GM13976 (cell line): ENCODE measurements around the gene ANKRD62.

ENCODE experiments used
- DNase-seq: peaks from one replicate; pipeline ENCODE4 v3.0.0; 2012; ENCODE audit warnings: low spot score
- CTCF ChIP-seq: IDR thresholded peaks from 2 replicates; pipeline ENCODE4 v1.5.1; 2012; ENCODE audit warnings: borderline replicate concordance, mild to moderate bottlenecking; ENCODE audit not compliant: insufficient read depth; ENCODE audit errors: extremely low read depth, missing control alignments, control extremely low read depth
- in situ Hi-C: fragments of 300-500 bp; cut with MboI; formaldehyde crosslinking; loops from one replicate; pipeline ENCODE4 v1.12.0; 2022; ENCODE audit warnings: low sequenced_read_pairs, mixed read lengths, inconsistent platforms; ENCODE audit not compliant: unreplicated experiment

ANKRD62 gene

GRCh38 chr18:12154361-12154760 lies 60.7 kb downstream of the ANKRD62 start:
- TF ChIP-seq CTCF = no peak
- no peak for DNase-seq
- in situ Hi-C loops = no loop called here

DNA sequence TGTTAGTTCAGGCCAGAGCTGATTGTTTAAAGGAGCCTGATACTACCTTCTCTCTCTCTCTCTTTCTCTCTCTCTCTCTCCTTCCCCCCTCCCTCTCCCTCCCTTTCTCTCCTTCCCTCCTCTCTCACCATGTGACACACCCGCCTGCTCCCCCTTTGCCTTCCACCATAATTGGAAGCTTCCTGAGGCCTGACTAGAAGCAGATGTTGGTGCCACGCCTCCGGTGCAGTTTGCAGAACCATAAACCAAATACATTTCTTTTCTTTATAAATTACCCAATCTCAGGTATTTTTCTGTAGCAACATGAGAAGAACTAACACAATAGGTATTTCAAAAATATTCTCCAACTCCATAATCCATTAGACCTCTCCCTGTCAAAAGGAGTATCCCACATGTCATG lies 62.4 kb downstream of the ANKRD62 start:
- TF ChIP-seq CTCF = no peak
- DNase-seq = no peak
- in situ Hi-C loops = no loop called here

- no peak for DNase-seq
- in situ Hi-C loops = no loop called here
- TF ChIP-seq CTCF = no peak
Measured at GRCh38 chr18:12159446-12159845, 65.8 kb downstream of the ANKRD62 start.

- no peak for DNase-seq
- in situ Hi-C loops = no loop called here
- no peak for TF ChIP-seq CTCF
Measured at GRCh38 chr18:12162786-12163185, 69.1 kb downstream of the ANKRD62 start.

GRCh38 chr18:12165038-12165768 lies 71.6 kb downstream of the ANKRD62 start:
- TF ChIP-seq CTCF = no peak
- in situ Hi-C loops = no loop called here
- DNase-seq = no peak
